Measurements from ENCODE around the gene KREMEN2.
A peak's percentile ranks its signal among the peaks of the same experiment; 100 is the strongest.

KREMEN2 gene

DNA sequence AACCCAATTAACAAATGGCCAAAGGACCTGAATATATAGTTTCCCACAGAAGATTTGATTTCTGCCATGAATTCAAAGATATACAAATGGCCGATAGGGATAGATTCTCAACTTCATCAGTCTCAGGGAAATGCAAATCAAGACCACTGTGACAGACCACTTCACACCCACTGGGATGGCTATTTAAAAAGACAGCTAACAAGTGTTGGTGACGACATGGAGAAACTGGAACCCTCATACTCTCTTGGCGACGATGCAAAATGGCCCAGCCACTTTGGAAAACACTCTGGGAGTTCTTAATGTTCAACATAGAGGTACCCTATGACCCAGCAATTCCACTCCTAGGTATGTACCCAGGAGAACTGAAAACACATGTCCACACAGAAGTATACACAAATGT, 17.4 kb upstream of the KREMEN2 start:
- H3K9ac ChIP-seq: no peak overlapping the region
- H3K27me3 ChIP-seq: no peaks in the 10 kb centered on the region
- H4K20me1 ChIP-seq: peaks cover 0 to 22% (median 0%) of the 10 kb centered on the region in 11 experiments; a peak in 4 of 22 replicates
- H3K9me3 ChIP-seq (replicated peaks in 1 of 11): 0 out of 22 replicates have a peak, but pooled peaks cover 0 to 4% (median 0%) of the 10 kb centered on the region in 11 experiments
- H3K36me3 ChIP-seq: peaks cover 17 to 68% (median 46%) of the 10 kb centered on the region in 11 experiments
- TF ChIP-seq Cebpa-rat (IDR thresholded peaks at IDR 0.05): no peak
- no peak overlapping the region for H3K4me2 ChIP-seq
- no peak overlapping the region for H3K27ac ChIP-seq
- peaks cover 3 to 31% (median 25%) of the 10 kb centered on the region in 10 experiments; a peak in 17 of 20 replicates for H3K4me1 ChIP-seq
- no peak overlapping the region for H3K4me3 ChIP-seq

DNA sequence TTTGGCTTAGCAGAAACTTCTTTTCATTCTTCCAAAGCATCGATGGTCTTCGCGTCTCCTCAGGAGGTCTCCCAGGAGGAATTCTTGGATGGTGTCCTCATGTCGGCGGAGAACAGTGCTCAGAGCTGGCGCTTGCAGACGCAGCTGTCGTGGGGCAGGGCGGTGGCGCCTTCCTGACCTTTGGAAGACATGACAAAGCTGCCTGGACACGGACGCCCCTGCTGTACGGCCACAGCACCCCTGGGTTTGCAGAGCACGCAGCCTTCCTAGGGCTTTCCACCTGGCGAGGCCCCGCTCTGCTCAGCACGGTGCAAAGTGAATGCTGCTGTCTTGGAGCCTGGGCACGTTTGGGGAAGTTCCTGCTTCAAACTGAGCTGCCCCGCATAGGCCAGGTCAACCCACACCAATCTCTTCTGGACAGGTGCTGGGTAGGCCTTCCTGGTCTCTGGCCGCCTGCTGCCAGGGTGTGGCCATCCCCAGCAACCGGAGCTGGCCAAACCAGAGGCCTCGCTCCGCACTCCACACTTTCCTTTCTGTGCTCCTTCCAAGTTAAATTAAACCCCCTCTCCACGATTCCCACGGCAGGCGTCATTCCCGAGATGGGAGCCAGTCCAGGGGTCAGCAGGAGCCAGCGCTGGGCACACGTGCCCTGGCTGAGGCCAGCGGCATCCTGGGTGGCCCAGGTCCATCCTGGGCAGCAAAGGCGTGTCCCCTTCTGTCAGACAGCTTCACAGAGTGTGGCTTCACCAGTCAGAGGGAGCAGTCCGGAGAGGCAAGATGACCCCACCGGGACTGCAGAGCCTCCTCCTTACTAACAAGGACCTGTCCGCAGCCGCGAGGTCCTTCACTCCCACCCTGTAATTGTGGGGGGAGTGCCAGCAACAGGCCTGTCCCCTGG, 15.0 kb upstream of the KREMEN2 start:
- H3K36me3 ChIP-seq: peaks cover 0 to 46% (median 26%) of the 10 kb centered on the region in 11 experiments; a peak in 20 of 22 replicates
- H3K4me1 ChIP-seq: peaks cover 11 to 45% (median 40%) of the 10 kb centered on the region in 10 experiments
- peaks cover 0 to 17% (median 0%) of the 10 kb centered on the region in 11 experiments; a peak in 4 of 22 replicates for H3K27me3 ChIP-seq
- peaks cover 0 to 24% (median 0%) of the 10 kb centered on the region in 11 experiments; a peak in 4 of 22 replicates for H4K20me1 ChIP-seq
- no peak overlapping the region for H3K4me3 ChIP-seq
- TF ChIP-seq Cebpa-rat (IDR thresholded peaks at IDR 0.05): no peak
- H3K9ac ChIP-seq: no peak overlapping the region
- no peak overlapping the region for H3K27ac ChIP-seq
- H3K4me2 ChIP-seq: no peak overlapping the region
- H3K9me3 ChIP-seq (replicated peaks in 1 of 11): 0 out of 22 replicates have a peak, but pooled peaks cover 0 to 4% (median 0%) of the 10 kb centered on the region in 11 experiments

DNA sequence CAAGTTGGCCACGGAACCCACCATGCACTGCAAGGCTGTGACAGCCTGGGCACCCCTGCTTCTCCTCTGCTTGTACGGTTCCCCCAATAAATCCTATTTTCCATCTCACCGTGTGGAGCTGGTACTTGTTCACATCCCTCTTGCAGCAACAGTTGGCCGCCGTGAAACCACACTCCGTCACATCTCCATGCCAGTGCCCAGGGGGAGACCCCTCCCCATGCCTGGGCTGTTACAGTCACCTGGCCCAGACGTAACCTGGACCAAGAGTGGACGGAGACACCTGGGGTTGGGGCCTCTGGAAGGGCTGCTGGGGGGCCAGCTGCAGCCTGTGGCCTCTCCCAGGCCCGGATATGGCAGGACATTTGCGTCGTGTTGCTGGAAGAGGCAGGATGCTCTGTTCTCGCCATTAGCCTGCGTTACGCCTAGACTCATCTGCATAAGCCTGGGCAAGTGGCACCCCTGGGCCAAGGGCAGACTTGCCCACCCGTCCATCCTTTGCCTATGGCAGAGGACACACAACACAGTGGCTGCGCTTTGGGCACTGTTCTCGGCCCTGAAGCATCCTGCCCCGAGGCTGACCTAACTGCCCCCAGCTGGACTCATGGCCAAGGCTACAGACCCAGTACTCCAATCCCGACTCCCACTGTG, 14.2 kb upstream of the KREMEN2 start:
- Histone ChIP-seq H4K20me1 (peaks cover 0 to 27% (median 0%) of the 10 kb centered on the region in 11 experiments; a peak in 4 of 22 replicates), H3K27me3 (peaks cover 0 to 25% (median 0%) of the 10 kb centered on the region in 11 experiments; a peak in 4 of 22 replicates), H3K9me3 (replicated peaks in 1 of 11) (0 out of 22 replicates have a peak, but pooled peaks cover 0 to 4% (median 0%) of the 10 kb centered on the region in 11 experiments), H3K27ac (no peak overlapping the region), H3K36me3 (peaks cover 0 to 38% (median 24%) of the 10 kb centered on the region in 11 experiments; a peak in 18 of 22 replicates), H3K4me1 (peaks cover 19 to 53% (median 48%) of the 10 kb centered on the region in 10 experiments), H3K9ac (no peak overlapping the region), H3K4me2 (peak overlapping the region in 1 of 11 experiments; percentile 94; a peak in 1 of 22 replicates), H3K4me3 (no peak overlapping the region)
- TF ChIP-seq Cebpa-rat (IDR thresholded peaks at IDR 0.05): no peak

DNA sequence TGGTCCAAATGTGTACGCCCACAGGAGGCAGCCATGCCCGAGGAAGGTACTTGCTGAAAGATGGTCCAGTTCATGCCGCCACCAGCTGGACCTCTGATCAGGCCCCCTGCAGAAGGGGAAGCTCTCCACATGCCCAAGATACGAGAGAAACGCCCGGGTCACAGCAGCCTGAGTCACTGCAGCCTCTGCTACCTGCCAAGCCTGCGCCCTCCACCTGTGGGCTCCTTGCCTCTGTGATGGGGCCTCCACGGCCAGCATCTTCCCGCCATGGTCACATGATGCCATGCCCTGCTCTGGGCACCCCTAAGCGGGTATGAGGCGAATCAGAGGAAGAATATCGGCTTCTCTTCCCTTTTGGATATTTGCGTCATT, 13.7 kb upstream of the KREMEN2 start:
- Histone ChIP-seq H3K9ac (no peak overlapping the region), H3K4me3 (no peak overlapping the region), H3K4me1 (peaks cover 24 to 58% (median 53%) of the 10 kb centered on the region in 10 experiments), H4K20me1 (peaks cover 0 to 27% (median 0%) of the 10 kb centered on the region in 11 experiments; a peak in 4 of 22 replicates), H3K27ac (no peak overlapping the region), H3K36me3 (peaks cover 0 to 33% (median 24%) of the 10 kb centered on the region in 11 experiments; a peak in 18 of 22 replicates), H3K27me3 (peaks cover 0 to 25% (median 0%) of the 10 kb centered on the region in 11 experiments; a peak in 4 of 22 replicates), H3K4me2 (peak overlapping the region in 7 of 11 experiments; percentile 68 to 95 (median 94); a peak in 13 of 22 replicates), H3K9me3 (replicated peaks in 1 of 11) (0 out of 22 replicates have a peak, but pooled peaks cover 0 to 4% (median 0%) of the 10 kb centered on the region in 11 experiments)
- TF ChIP-seq Cebpa-rat (IDR thresholded peaks at IDR 0.05): no peak

DNA sequence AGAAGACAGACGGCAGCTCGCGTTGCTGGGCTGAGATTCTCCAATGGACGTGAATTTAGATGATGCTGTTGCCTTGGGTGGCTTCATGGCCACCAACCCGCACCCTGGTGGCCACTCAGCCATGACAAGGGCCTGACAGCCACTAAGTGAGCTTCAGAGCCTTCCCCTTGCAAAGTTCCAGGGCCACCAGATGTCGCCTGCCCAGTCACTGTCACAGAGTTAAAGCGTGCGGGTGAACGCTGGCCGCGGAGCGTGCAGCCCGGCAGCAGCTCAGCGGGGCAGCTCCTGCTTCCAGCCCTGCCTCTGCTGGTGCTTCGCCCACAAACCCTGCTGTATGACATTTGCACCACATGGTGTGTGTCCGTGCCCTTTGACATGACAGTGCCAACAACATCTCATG, 13.3 kb upstream of the KREMEN2 start:
- H3K36me3 ChIP-seq: peaks cover 0 to 32% (median 24%) of the 10 kb centered on the region in 11 experiments; a peak in 18 of 22 replicates
- peaks cover 28 to 61% (median 57%) of the 10 kb centered on the region in 10 experiments for H3K4me1 ChIP-seq
- H3K27me3 ChIP-seq: peaks cover 0 to 25% (median 0%) of the 10 kb centered on the region in 11 experiments; a peak in 4 of 22 replicates
- H3K27ac ChIP-seq: peak overlapping the region in 1 of 11 experiments; percentile 0; a peak in 1 of 22 replicates
- peak overlapping the region in 9 of 11 experiments; percentile 46 to 95 (median 91); a peak in 18 of 22 replicates for H3K4me2 ChIP-seq
- H3K9ac ChIP-seq: no peak overlapping the region
- H4K20me1 ChIP-seq: peaks cover 0 to 27% (median 0%) of the 10 kb centered on the region in 11 experiments; a peak in 4 of 22 replicates
- H3K4me3 ChIP-seq: no peak overlapping the region
- H3K9me3 ChIP-seq (replicated peaks in 1 of 11): 0 out of 22 replicates have a peak, but pooled peaks cover 0 to 4% (median 0%) of the 10 kb centered on the region in 11 experiments
- TF ChIP-seq Cebpa-rat (IDR thresholded peaks at IDR 0.05): no peak

DNA sequence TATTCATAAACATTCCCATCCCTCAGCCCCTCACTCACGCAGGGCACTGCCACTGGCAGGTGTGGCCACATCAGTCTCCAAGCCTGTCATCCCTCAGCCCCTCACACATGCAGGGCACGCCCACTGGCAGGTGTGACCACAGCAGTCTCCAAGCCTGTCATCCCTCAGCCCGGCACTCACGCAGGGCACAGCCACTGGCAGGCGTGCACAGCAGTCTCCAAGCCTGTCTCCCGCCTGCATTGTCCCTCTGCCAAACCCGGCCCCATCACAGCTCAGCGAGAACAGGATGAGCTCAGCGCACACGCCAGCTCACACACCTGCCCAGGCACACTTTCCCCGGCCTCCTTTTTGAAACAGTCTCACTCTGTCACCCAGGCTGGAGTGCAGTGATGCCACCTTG, 11.4 kb upstream of the KREMEN2 start:
- Histone ChIP-seq H3K4me3 (no peak overlapping the region; a peak in 1 of 20 replicates), H3K9me3 (replicated peaks in 1 of 11) (no peaks in the 10 kb centered on the region), H3K4me2 (peak overlapping the region in 10 of 11 experiments; percentile 23 to 95 (median 89); a peak in 18 of 22 replicates), H4K20me1 (peaks cover 0 to 27% (median 0%) of the 10 kb centered on the region in 11 experiments; a peak in 4 of 22 replicates), H3K27ac (peak overlapping the region in 2 of 11 experiments; percentile 67 to 86; a peak in 3 of 22 replicates), H3K4me1 (peaks cover 40 to 74% (median 68%) of the 10 kb centered on the region in 10 experiments), H3K9ac (peak overlapping the region in 2 of 11 experiments; percentile 1 to 37; a peak in 1 of 22 replicates), H3K36me3 (peaks cover 0 to 22% (median 15%) of the 10 kb centered on the region in 11 experiments; a peak in 16 of 22 replicates), H3K27me3 (peaks cover 0 to 25% (median 0%) of the 10 kb centered on the region in 11 experiments; a peak in 4 of 22 replicates)
- TF ChIP-seq Cebpa-rat (IDR thresholded peaks at IDR 0.05): no peak

DNA sequence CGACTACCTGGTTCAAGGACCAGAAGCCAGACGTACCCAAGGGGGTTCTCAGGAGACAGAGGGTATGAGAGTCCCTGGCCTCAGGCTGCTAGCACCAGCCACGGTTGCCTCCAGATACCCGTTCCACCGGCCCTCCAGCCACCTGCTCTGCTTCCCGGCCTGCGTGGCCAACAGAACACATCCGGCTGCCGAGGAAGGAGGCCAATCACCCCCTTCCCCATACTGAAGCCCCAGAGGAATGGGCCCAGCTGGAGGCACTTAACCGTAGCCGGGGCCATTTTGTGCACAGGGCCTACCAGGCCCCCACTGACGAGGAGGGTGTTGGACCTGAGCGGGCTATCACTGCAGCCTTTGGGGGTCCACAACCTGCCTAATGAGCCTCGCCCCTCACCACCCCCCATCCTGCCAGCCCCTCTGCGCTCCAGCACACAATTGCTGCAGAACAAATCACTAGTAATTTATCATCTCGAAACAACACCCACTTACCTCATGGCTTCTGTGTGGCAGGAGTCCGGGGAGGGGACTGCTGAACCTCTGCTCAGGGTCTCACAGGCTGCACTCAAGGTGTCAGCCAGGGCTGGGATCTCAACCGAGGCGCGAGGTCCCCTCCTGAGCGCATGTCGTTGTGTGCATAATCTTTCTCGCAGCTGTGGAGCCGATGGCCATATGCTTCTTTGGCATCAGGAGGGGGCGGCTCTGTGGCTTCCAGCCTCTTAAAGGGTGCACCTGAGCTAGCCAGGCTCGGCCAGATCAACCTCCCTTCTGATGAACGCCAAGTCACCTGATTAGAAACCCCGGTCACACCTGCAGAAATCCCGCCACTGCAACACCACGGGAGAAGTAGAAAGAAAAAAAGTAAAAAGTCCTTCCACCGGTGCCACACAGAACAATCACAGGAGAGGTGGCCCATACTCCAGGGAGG, 10.1 kb upstream of the KREMEN2 start:
- H4K20me1 ChIP-seq: peaks cover 0 to 23% (median 0%) of the 10 kb centered on the region in 11 experiments; a peak in 4 of 22 replicates
- H3K27ac ChIP-seq: peak overlapping the region in 8 of 11 experiments; percentile 37 to 86 (median 66); a peak in 15 of 22 replicates
- H3K27me3 ChIP-seq: peaks cover 0 to 25% (median 0%) of the 10 kb centered on the region in 11 experiments; a peak in 4 of 22 replicates
- no peak for TF ChIP-seq Cebpa-rat (IDR thresholded peaks at IDR 0.05)
- peaks cover 40 to 77% (median 69%) of the 10 kb centered on the region in 10 experiments for H3K4me1 ChIP-seq
- peak overlapping the region in 2 of 10 experiments; percentile 19 to 39; a peak in 5 of 20 replicates for H3K4me3 ChIP-seq
- peak overlapping the region in 7 of 11 experiments; percentile 12 to 76 (median 63); a peak in 12 of 22 replicates for H3K9ac ChIP-seq
- peak overlapping the region; percentile 38 to 95 (median 90) for H3K4me2 ChIP-seq
- peaks cover 0 to 14% (median 9%) of the 10 kb centered on the region in 11 experiments; a peak in 15 of 22 replicates for H3K36me3 ChIP-seq
- no peaks in the 10 kb centered on the region for H3K9me3 ChIP-seq (replicated peaks in 1 of 11)

Measured in BLaER1 treated with 17β-estradiol and CSF1 and Interleukin-3, amounts not matched to agents 10 nM and 100 nM (cell line).